Ecto neural progenitor cell (in vitro differentiated cells): Measurements from ENCODE around the gene CHSY3.
"Not testable (repeated sequence)": the region's sequence is repeated elsewhere in the genome, so short reads cannot be mapped to it uniquely, and the experiment has no call there.

Experiments
- DNase-seq: peaks from one replicate; pipeline ENCODE4 v3.0.0-alpha.2; 2018; ENCODE audit warnings: low spot score

Gene CHSY3

DNA sequence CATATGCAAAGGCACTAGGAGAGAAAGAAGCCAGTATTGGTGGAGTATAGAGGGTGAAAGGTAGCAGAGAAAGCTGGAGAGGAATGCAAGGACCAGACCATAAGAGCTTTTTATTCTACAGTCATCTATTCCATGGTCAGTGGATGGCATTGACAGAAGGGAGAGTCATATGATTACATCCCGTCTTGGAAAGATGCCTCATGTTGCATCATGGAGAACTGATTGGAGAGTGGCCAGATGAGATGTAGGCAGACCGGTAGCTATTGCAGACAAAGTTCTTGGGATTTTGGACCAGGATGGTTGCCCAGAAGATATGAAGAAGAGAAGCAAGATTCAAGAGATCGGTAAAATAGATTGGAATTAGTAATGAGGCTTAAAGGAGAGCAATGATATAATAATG lies 260.7 kb downstream of the CHSY3 start:
- no peak for DNase-seq

DNA sequence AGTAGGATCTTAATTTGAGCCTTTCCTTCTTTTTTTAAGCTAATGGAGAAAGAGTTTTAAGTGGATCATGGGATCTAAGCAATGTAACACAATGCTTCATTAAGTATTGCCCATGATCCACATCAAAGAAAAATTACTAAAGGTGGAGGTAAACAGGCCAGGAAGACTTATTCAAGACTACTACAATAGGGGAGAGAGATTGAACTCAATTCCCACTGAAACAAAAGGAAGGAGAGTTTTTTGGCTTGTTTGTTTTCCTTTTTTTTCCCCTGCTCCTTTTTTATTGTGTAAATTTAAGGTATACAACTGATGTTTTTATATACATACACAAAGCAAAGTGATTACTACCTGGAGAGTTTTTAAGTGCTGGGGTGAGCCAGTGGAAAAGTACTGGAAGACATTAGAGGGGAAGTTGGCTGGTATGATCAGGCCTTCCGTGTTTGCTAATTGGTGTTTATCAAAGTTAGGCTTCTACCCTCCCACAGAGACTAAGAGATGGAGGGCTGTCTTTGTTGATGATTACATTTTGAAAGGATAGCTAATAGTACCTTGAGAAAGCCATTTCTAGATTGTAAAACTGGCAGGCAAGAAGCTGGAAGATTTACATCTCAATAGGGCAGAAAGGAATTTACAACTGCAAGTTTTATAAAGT lies 262.7 kb downstream of the CHSY3 start:
- DNase-seq = no peak

- no peak for DNase-seq
Measured at GRCh38 chr5:130168211-130168610, 263.9 kb downstream of the CHSY3 start.

GRCh38 chr5:130171699-130172098 lies 267.4 kb downstream of the CHSY3 start:
- no peak for DNase-seq

GRCh38 chr5:130183115-130183514 lies 278.9 kb downstream of the CHSY3 start:
- DNase-seq = no peak

- DNase-seq = no peak
Measured at GRCh38 chr5:130189961-130190360, 285.7 kb downstream of the CHSY3 start.

GRCh38 chr5:130198927-130199326 lies 294.7 kb downstream of the CHSY3 start:
- no peak for DNase-seq

DNA sequence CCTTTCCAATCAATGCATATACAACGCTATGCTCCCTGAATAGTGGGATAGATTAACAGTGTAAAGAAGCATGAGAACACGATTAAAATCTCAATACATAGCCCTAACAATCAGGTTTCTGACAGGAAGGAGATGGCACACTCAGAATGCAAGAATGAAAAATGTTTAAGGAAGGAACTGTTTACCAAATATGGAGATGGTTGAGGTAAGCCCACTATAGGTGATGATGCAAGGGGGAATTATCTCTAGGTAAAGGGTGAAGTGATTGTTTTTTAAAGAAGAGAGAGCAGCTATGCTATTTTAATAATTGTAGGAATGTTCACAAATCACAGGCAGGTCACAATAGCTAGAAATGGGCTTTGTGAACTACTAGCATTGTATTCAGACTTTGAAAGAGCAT lies 302.4 kb downstream of the CHSY3 start:
- no peak for DNase-seq

- DNase-seq = no peak
Measured at GRCh38 chr5:130213607-130214006, 309.3 kb downstream of the CHSY3 start.

- DNase-seq = no peak
Measured at GRCh38 chr5:130216286-130216685, 312.0 kb downstream of the CHSY3 start.

DNA sequence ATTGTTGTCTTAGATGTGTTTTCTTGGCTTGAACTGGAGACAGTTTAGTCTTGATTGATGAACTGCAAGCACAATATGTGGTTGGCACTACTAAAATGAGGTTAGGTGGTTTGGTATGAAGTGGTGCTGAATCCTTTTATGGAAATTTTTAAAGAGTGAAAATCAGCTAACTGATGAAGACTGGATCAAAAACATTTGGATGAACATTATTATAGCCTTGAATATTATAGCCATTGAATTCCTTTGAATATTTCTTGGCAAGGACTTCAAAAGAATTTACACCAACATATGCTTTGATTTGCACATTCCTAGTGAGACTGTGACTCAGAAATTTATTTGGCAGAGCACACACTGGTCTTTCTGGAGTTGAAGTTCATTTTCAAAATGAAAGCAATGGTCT lies 318.3 kb downstream of the CHSY3 start:
- no peak for DNase-seq

- not testable (repeated sequence) for DNase-seq
Measured at GRCh38 chr5:130226556-130226955, 322.3 kb downstream of the CHSY3 start.

DNA sequence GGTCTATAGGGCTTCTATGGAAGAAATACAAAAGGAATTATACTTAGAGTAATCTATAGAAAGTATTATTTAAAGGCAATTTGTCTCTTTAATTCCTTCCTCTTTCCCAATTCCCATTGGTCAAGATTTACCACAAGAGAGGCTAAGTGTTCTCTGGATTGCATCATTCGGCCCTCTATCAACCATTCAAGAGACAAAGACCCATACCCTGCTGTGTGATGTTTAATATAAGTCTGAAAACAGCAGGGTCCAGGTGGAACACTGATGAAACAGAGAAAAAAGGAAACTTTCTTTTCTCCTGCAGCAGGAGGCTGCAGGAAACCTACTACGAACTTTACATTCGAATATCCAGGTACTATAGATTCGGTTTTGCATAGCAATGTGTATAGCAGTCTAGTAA lies 323.4 kb downstream of the CHSY3 start:
- DNase-seq = no peak

- no peak for DNase-seq
Measured at GRCh38 chr5:130231786-130232185, 327.5 kb downstream of the CHSY3 start.

DNA sequence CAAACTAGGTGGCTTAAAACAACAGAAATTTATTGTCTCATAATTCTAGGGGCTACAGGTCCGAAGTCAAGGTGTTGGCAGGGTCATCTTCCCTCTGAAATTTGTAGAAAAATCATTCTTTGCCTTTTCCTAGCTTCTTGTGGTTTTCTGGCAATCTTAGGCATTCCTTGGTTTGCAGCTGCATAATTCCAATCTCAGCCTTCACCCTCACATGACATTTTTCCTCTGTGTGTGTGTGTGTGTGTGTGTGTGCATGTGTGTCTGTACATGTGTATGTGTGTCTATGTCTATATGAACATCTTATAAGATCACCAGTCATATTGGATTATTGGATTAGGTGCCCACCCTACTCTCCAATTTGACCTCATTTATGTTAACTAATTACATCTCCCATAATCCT lies 330.6 kb downstream of the CHSY3 start:
- DNase-seq = no peak
